Subcutaneous abdominal adipose tissue (tissue), 5 donors: ENCODE results near the gene PARP1.

Source experiments
- H3K27ac ChIP-seq: one replicate; pipeline ENCODE4 v1.7.0; 2013; ENCODE audit warnings: low read depth, mild to moderate bottlenecking, inconsistent platforms, low read length, moderate library complexity
- H3K27me3 ChIP-seq, 5 donors: one replicate each; pipeline ENCODE4 v1.7.0; 2013; ENCODE audit warnings: low read length in 5 of 5, inconsistent platforms in 1 of 5; ENCODE audit not compliant: control insufficient read depth in 5 of 5, insufficient read depth in 4 of 5
- H3K36me3 ChIP-seq, 5 donors: one replicate each; pipeline ENCODE4 v1.7.0; 2013; ENCODE audit warnings: low read length in 5 of 5; ENCODE audit not compliant: control insufficient read depth in 5 of 5, insufficient read depth in 5 of 5
- H3K4me1 ChIP-seq, 5 donors: one replicate each; pipeline ENCODE4 v1.7.0; 2013; ENCODE audit warnings: low read length in 5 of 5, mild to moderate bottlenecking in 3 of 5, moderate library complexity in 1 of 5; ENCODE audit not compliant: control insufficient read depth in 5 of 5, insufficient read depth in 5 of 5
- H3K4me3 ChIP-seq, 5 donors: one replicate each; pipeline ENCODE4 v1.7.0; 2013; ENCODE audit warnings: low read length in 5 of 5, low read depth in 1 of 5
- H3K9ac ChIP-seq, 5 donors: one replicate each; pipeline ENCODE4 v1.7.0; 2013; ENCODE audit warnings: low read length in 5 of 5, mild to moderate bottlenecking in 4 of 5, moderate library complexity in 3 of 5
- H3K9me3 ChIP-seq, 5 donors: one replicate each; pipeline ENCODE4 v1.7.0; 2013; ENCODE audit warnings: low read length in 5 of 5; ENCODE audit not compliant: control insufficient read depth in 5 of 5
- donor health status: healthy.
- donor health status: healthy.
- donor health status: healthy.
- donor health status: healthy.
- donor health status: healthy.

The PARP1 gene

GRCh38 chr1:226401355-226402303 is 6.3 kb downstream of the PARP1 start:
- H3K4me1 ChIP-seq, result peaks cover 5 to 42% (median 28%) of the 10 kb centered on the region in 5 donors
- peaks cover 3 to 46% (median 30%) of the 10 kb centered on the region in 5 donors for H3K36me3 ChIP-seq
- no peak overlapping the region for H3K27ac ChIP-seq
- no peak overlapping the region for H3K4me3 ChIP-seq
- no peaks in the 10 kb centered on the region for H3K27me3 ChIP-seq
- no peak overlapping the region for H3K9ac ChIP-seq
- no peaks in the 10 kb centered on the region for H3K9me3 ChIP-seq

GRCh38 chr1:226400519-226401354 is 7.2 kb downstream of the PARP1 start:
- no peak overlapping the region for H3K4me3 ChIP-seq
- peaks cover 0 to 38% (median 23%) of the 10 kb centered on the region in 5 donors for H3K4me1 ChIP-seq
- no peaks in the 10 kb centered on the region for H3K9me3 ChIP-seq
- peaks cover 3 to 46% (median 31%) of the 10 kb centered on the region in 5 donors for H3K36me3 ChIP-seq
- no peak overlapping the region for H3K27ac ChIP-seq
- H3K27me3 ChIP-seq, result no peaks in the 10 kb centered on the region
- H3K9ac ChIP-seq, result no peak overlapping the region

- no peak overlapping the region for H3K27ac ChIP-seq
- no peaks in the 10 kb centered on the region for H3K27me3 ChIP-seq
- H3K9ac ChIP-seq, result no peak overlapping the region
- peaks cover 3 to 55% (median 34%) of the 10 kb centered on the region in 5 donors for H3K36me3 ChIP-seq
- no peaks in the 10 kb centered on the region for H3K9me3 ChIP-seq
- no peak overlapping the region for H3K4me3 ChIP-seq
- peaks cover 0 to 20% (median 8%) of the 10 kb centered on the region in 5 donors for H3K4me1 ChIP-seq
These were observed 9.8 kb downstream of the PARP1 start for GRCh38 chr1:226397955-226398636.

- Histone ChIP-seq H3K27me3 (no peaks in the 10 kb centered on the region), H3K27ac (no peak overlapping the region), H3K9ac (no peak overlapping the region), H3K9me3 (no peaks in the 10 kb centered on the region), H3K4me1 (peaks cover 0 to 19% (median 8%) of the 10 kb centered on the region in 5 donors), H3K36me3 (peaks cover 3 to 49% (median 34%) of the 10 kb centered on the region in 5 donors), H3K4me3 (peak overlapping the region in 2 of 5 donors; percentile 2 to 13)
These were observed 10.6 kb downstream of the PARP1 start for GRCh38 chr1:226397011-226397926.

GRCh38 chr1:226395753-226396152 is 12.1 kb downstream of the PARP1 start:
- peaks cover 3 to 49% (median 32%) of the 10 kb centered on the region in 5 donors for H3K36me3 ChIP-seq
- H3K9ac ChIP-seq, result no peak overlapping the region
- no peak overlapping the region for H3K27ac ChIP-seq
- no peak overlapping the region for H3K4me3 ChIP-seq
- peaks cover 0 to 19% (median 8%) of the 10 kb centered on the region in 5 donors for H3K4me1 ChIP-seq
- no peaks in the 10 kb centered on the region for H3K27me3 ChIP-seq
- no peaks in the 10 kb centered on the region for H3K9me3 ChIP-seq

- no peak overlapping the region for H3K27ac ChIP-seq
- H3K4me3 ChIP-seq, result no peak overlapping the region
- no peaks in the 10 kb centered on the region for H3K27me3 ChIP-seq
- peaks cover 0 to 19% (median 8%) of the 10 kb centered on the region in 5 donors for H3K4me1 ChIP-seq
- H3K36me3 ChIP-seq, result peaks cover 2 to 49% (median 35%) of the 10 kb centered on the region in 5 donors
- no peak overlapping the region for H3K9ac ChIP-seq
- H3K9me3 ChIP-seq, result no peaks in the 10 kb centered on the region
These were observed 13.4 kb downstream of the PARP1 start for GRCh38 chr1:226394462-226394861.

GRCh38 chr1:226390681-226391080 is 17.2 kb downstream of the PARP1 start:
- Histone ChIP-seq H3K27me3 (no peaks in the 10 kb centered on the region), H3K9me3 (no peaks in the 10 kb centered on the region), H3K27ac (no peak overlapping the region), H3K36me3 (peaks cover 12 to 76% (median 66%) of the 10 kb centered on the region in 5 donors), H3K9ac (no peak overlapping the region), H3K4me1 (peaks cover 0 to 6% (median 0%) of the 10 kb centered on the region in 5 donors), H3K4me3 (no peak overlapping the region)

GRCh38 chr1:226388131-226388530 is 19.8 kb downstream of the PARP1 start:
- H3K27ac ChIP-seq, result no peak overlapping the region

GRCh38 chr1:226384717-226385116 is 23.2 kb downstream of the PARP1 start:
- Histone ChIP-seq H3K27ac (no peak overlapping the region), H3K9ac (no peak overlapping the region), H3K4me3 (no peak overlapping the region), H3K36me3 (peaks cover 30 to 100% (median 96%) of the 10 kb centered on the region in 5 donors), H3K4me1 (peaks cover 0 to 22% (median 0%) of the 10 kb centered on the region in 5 donors), H3K9me3 (no peaks in the 10 kb centered on the region), H3K27me3 (no peaks in the 10 kb centered on the region)

More at GRCh38 chr1:226388131-226388530, 19.8 kb downstream of the PARP1 start:
- Histone ChIP-seq H3K4me3 (no peak overlapping the region), H3K9ac (no peak overlapping the region), H3K27me3 (no peaks in the 10 kb centered on the region), H3K9me3 (no peaks in the 10 kb centered on the region), H3K36me3 (peaks cover 20 to 94% (median 86%) of the 10 kb centered on the region in 5 donors), H3K4me1 (peaks cover 0 to 7% (median 0%) of the 10 kb centered on the region in 5 donors)
